CD4-positive, alpha-beta T cell treated with Interleukin-1 beta for 1 hour (primary cell): Measurements from ENCODE around the gene LRP3.
"Not testable (repeated sequence)": the region's sequence is repeated elsewhere in the genome, so short reads cannot be mapped to it uniquely, and the experiment has no call there.

Experiments
- DNase-seq, 2 donors: peaks; one replicate each; pipeline ENCODE4 v3.0.0-alpha.2; 2020 to 2022

LRP3 gene

DNA sequence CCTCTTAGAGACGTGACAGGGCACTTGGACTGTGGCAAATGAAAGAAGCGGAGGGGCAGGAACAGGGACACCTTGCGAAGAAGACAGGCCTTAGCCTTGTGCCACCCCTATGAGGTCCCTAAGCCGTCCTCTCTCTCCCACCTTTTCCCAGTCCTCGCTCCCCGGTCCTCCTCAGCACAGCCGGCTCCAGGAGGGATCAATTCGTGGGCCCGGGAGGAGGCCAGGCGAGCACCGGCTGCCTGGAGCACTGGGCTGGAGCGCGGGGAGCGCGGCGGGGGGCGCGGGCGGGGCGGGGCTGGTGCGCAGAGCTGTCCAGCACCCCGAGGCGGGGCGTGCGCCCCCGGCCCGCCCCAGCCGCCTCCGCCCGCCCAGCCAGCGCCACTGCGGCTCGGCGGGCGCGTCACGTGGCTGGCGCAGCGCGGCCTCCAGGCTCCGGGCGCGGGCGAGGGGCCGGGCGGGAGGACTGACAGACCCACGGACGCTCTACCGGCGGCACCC lies at the start of gene LRP3:
LRP3 (plus strand) TSS at position 466 of the 498 bp plus-strand sequence. CDS start 456 bp downstream, outside the sequence.
- DNase-seq = no peak

GRCh38 chr19:33146209-33146608 lies 47.9 kb upstream of the LRP3 start:
- DNase-seq = no peak

- no peak for DNase-seq
Observed at GRCh38 chr19:33147538-33147937, 46.6 kb upstream of the LRP3 start.

- no peak for DNase-seq
Observed at GRCh38 chr19:33150852-33151518, 43.1 kb upstream of the LRP3 start.

- DNase-seq = no peak
Observed at GRCh38 chr19:33152176-33152575, 42.0 kb upstream of the LRP3 start.

DNA sequence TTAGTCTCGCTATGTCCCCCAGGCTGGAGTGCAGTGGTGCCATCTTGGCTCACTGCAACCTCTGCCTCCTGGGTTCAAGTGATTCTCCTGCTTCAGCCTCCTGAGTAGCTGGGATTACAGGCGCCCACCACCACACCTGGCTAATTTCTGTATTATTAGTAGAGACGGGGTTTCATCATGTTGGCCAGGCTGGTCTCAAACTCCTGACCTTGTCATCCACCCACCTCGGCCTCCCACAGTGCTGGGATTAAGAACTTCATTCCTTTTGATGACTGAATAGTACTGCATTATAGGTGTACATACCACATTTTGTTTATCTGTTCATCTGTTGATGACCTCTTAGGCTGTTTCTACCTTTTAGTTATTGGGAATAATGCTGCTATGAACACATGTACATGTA lies 41.5 kb upstream of the LRP3 start:
- DNase-seq = not testable (repeated sequence)

GRCh38 chr19:33154313-33154712 lies 39.8 kb upstream of the LRP3 start:
- not testable (repeated sequence) for DNase-seq

GRCh38 chr19:33156334-33156733 lies 37.8 kb upstream of the LRP3 start:
- no peak for DNase-seq

- no peak for DNase-seq
Observed at GRCh38 chr19:33157906-33158305, 36.2 kb upstream of the LRP3 start.

DNA sequence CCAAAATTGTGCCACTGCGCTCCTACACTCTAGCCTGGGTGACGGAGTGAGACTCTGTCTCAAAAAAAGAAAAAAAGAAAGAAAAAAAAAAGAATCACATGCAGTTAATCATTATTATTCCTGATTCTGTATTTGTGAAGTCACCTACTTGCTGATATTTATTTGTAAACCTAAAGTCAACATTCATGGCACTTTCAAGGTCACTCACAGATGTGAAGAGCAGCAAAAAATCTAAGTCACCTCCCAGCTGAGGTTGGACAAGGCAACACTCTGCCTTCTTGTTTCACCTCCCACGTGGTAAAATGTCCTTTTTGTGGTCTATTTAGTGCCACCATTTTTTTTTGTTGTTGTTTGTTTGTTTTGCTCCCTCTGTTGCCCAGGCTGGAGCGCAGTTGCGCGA lies 35.8 kb upstream of the LRP3 start:
- DNase-seq = no peak

DNA sequence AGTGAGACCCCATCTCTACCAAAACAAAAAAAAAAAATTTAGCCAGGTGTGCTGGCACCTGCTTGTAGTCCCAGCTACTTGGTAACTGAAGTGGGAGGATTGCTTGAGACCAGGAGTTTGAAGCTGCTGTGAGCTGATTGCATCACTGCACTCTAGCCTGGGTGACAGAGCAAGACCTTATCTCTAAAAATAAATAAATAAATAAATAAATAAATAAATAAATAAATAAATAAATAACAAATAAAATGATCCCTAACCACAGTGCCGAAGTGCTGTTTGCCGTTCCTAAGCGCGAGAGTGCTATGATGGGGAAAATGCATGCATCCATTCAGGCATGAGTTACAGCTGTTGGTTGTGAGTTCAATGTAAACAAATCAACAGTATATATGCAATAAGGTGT lies 35.0 kb upstream of the LRP3 start:
- DNase-seq = no peak

- no peak for DNase-seq
Observed at GRCh38 chr19:33159893-33160292, 34.2 kb upstream of the LRP3 start.

- DNase-seq = no peak
Observed at GRCh38 chr19:33161201-33161600, 32.9 kb upstream of the LRP3 start.

DNA sequence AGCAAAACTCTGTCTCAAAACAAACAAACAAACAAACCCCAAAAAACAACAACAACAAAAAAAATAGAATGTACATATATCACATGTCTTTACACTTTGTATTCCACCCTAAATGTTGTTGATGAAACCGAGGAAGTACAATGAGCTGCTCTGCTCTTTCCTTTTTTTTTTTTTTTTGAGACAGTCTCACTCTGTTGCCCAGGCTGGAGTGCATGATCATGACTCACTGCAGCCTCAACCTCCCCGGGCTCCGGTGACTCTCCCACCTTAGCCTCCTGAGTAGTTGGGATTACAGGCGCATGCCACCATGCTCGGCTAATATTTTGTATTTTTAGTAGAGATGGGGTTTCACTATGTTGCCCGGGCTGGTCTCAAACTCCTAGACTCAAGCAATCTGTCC lies 30.6 kb upstream of the LRP3 start:
- DNase-seq = no peak

GRCh38 chr19:33166037-33166436 lies 28.1 kb upstream of the LRP3 start:
- not testable (repeated sequence) for DNase-seq

- no peak for DNase-seq
Observed at GRCh38 chr19:33167438-33167837, 26.7 kb upstream of the LRP3 start.

DNA sequence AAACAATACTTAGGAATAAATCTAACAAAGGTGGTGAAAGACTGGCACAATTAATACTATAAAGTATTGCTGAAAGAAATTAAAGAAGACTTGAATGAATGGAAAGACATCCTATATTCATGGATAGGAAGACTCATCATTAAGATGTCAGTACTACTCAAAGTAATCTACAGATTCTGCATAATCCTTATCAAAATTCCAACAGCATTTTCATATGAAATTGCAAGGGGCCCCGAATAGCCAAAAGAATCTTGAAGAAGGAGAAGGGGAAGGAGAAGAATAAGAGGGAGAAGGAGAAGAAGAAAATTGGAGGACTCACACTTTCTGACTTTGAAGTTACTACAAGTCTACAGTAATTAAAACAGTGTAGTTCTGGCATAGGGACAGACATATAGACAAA lies 25.6 kb upstream of the LRP3 start:
- no peak for DNase-seq

DNA sequence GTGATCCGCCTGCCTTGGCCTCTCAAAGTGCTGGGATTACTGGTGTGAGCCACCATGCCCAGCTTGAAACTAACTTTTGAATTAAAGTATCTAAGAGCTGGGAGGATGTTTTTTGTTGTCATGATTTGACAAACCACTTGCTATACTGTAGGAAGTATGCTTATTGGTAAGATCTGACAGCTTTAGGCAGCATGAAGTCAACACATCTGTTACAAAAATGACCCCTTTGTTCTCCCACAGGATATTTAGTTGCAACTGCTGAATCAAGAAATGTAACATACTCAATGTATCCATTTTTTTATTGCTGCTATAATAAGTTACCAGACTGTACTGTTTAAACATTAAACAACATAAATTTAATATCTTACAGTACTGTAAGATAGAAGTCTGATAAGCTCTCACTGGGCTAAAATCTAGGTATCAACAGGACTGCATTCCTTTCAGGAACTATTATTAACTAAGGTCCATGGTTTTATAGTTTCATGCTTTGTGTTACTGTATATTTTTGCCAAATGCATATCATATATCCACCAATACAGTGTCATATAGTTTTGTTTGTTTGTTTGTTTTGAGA lies 22.8 kb upstream of the LRP3 start:
- DNase-seq = no peak

DNA sequence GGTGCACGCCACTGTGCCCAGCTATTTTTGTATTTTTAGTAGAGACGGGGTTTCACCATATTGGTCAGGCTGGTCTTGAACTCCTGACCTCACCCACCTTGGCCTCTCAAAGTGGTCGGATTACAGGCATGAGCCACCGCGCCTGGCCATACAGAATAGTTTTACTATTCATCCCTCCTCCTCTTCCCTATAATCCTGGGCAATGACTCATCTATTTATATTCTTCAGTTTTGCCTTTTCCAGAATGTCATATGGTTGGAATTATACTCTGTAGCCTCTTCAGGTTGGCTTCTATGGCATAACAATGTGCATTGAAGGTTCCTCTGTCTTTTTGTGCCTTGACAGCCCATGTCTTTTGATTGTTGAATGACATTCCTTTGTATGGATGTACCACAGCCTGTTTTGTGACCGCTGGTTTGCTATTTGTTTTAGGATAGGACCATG lies 22.2 kb upstream of the LRP3 start:
- no peak for DNase-seq

DNA sequence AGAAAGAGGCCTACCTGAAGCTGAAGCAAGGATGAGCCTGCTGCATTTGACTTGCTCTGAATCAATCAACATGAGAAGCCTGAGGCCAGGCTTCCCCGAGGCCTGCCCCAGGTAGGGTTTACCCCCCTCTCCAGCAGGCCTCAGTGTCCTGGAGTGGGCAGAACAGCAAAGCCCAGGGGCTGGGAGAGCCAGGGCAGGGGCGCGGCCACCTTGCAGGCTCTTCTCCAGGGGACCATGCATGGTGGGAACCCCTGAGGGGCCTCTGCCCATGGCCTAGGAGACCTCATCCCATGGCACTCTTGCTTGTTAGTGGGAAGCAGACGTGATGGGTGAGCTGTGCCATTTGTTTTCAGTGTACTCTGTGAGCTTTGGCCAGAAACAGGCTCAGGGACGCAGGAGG lies 19.9 kb upstream of the LRP3 start:
- DNase-seq = no peak

GRCh38 chr19:33175156-33175782 lies 18.9 kb upstream of the LRP3 start:
- DNase-seq = no peak

DNA sequence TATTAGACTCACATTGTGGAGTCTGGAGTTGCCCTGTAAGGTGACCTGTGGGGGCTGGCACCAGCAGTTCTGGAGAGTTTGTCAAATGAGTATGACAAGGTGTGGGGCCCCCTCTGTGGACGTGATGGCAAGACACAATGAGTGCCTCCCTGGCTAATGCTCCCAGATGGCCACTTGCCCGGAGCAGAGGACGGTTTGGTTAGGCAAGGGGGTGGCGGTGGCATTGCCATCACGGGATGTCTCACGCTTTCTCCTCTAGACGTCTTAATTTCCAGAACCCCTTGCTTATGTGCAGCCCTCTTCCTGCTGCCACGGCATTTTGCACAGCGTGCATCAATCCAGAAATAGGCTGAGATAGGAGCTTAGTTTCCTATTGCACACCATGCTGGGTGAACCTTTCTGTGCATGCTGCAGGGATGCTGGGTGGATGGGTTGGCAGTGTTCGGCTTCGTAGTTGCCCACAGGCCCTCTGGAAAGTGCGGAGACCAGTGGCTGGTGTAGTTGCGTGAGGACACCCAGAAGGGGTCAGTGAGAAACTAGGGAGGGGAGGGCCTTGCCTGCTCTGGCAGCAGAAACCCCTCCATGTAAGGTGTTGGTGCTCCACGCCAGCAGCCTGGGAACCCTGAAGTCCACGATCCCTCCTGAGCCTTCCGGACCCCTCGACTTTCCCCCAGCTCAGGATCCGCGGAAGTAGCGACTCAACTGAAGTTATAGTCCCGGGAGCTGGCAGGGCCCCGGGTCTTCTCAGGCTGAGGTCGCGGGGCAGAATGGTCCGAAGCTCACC lies 18.1 kb upstream of the LRP3 start:
- peak; percentile 15 to 23 for DNase-seq

DNA sequence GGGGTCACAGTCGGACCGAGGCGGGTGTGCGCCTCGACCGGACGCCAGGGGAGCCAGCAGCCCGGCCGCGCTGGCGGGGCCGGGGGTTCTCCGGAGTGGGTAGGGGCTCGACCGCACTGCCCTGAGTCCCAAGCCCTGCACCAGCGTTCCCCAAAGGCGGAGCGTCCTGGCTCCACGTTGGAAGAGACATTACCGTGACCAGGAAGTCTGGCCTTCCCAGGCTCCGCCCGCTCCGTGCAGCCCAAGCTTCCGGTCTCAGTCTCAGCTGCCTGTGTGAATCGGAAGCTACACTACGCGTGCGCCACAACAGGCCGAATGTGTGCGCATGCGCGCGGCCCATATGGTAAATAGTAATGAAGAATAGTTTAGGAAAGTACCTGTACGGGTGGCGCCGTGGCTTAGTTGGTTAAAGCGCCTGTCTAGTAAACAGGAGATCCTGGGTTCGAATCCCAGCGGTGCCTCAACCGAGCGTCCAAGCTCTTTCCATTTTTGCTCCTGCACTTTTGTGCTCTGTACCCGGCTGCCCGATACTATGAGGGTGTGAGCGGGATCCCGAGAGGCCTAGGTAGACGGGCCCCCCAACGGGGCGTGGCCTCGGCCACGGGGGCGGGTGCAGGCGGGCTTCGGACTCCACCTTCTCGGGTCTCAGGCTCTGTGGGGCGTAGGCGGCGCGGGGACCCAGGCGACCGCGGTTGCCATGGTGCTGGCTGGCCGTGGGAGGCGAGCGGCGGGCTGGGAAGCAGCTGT lies 17.3 kb upstream of the LRP3 start:
- DNase-seq = peak; percentile 97 to 99
